GM18505 (cell line): ENCODE measurements around the gene RXRA.

Source experiments
- ATAC-seq: cut with Tn5 transposase; IDR thresholded peaks from one replicate; pipeline ENCODE4 v1.9.1; 2021; ENCODE audit not compliant: unreplicated experiment
- POLR2A ChIP-seq: IDR thresholded peaks from 4 replicates; pipeline ENCODE4 v1.6.1; 2011; ENCODE audit warnings: borderline replicate concordance; ENCODE audit not compliant: insufficient read depth, insufficient read length; ENCODE audit errors: extremely low read depth

RXRA gene

DNA sequence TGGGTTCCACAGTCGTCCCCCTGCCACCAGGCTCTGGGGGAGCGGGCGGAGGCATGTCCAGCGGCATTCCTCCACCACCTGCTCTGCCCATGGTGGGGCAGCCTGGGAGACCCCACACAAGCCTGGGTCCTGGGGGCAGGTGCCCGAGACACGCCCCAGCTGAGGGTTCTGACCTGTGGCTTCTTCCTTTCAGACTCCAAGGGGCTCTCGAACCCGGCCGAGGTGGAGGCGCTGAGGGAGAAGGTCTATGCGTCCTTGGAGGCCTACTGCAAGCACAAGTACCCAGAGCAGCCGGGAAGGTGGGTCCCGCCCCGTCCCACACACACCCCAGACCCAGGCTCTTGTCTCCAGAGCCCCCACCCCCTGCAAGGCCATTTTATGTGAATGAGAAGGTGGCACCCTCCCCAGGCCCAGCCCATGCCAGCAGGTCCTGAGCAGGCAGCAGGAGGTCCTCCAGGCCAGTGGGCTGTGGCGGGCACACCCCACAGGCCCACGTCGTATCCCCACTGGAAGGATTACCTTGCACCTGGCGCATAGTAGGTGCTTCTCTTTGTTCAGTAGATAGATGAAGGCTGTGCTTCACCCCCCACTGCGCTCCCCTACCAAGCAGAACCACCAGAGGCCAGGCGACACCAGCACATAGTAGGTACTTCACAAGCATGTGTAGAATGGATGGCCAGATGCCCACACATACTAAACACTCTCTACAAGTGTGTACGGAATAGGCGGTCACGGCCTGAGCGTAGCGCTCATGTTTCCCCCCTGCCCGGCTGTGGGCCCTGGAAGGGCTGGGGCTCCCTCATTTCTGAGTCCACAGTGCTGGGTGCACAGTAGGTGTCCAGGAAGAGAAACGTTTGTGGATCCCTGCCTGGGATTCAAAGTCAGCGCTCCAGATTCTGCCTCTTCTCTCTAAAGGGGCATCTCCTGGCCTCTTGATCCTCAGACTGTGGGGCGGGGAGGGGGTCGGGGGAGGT lies 107.9 kb downstream of the RXRA start:
- no peak for TF ChIP-seq POLR2A

DNA sequence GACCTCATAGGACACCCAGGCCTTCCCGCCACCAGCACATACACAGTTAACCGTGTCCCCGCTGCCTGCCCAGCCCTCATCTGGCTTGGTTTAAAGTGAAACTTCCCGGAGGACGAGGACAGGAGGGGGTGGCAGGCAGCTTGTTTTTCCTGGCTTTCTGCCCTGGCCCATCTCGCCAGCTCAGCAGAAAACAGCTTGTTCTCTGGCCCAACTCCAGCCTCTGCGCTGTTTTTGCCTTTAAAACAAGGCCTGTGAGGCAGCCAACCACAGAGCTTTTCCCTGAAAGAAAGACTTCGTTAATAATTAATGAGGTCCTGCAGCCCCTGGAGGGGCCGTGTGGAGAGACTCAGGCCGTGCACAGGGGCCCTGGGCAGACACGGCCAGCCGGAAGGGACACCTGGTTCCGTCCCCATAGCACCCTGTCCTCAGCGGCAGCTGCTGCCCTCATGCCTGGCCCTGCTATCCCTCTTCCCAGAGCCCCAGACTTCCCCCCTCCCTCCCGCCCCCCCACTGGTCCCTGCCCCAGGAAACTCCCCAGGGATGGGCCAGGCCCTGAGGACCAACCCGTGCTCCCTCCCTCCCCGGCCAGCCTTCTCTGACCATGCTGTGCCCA lies 108.7 kb downstream of the RXRA start:
- no peak for ATAC-seq
- TF ChIP-seq POLR2A: no peak

More for the DNA sequence above, 107.9 kb downstream of the RXRA start:
- no peak for ATAC-seq

DNA sequence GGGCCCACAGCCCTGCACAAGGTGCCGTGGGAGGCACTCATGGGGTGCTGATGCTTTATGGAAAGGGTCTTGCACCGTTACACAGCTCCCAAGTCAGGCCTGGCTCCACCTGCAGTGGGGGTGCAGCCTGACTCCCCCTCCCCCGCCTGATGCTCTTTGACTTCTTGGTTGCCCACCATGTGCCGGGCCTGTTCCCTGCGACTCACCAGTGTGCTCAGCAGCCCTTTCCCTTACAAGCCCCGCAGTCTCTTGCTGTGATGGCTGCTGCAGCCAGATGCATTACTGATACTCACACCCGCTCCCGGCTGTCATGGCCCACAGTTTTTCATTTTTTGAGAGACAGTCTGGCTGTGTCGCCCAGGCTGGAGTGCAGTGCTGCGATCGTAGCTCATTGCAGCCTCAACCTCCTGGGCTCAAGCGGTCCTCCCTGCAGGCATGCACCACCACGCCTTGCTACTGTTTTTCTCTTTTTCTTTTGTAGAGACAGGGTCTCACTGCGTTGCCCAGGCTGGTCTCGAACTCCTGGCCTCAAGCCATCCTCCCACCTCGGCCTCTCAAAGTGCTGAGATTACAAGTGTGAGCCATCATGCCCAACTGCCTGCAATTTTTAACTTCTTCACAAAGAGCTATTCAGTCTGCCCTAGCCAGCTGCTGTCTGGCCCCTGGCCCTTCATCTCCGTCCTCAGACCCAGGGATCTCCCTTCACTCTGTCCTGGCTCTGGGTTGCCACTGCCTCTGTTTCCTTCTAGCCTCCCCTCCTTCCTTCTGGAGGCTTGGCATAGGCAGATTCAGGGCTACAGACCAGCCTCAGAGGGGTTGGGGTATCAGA lies 109.5 kb downstream of the RXRA start:
- ATAC-seq: no peak
- no peak for TF ChIP-seq POLR2A

DNA sequence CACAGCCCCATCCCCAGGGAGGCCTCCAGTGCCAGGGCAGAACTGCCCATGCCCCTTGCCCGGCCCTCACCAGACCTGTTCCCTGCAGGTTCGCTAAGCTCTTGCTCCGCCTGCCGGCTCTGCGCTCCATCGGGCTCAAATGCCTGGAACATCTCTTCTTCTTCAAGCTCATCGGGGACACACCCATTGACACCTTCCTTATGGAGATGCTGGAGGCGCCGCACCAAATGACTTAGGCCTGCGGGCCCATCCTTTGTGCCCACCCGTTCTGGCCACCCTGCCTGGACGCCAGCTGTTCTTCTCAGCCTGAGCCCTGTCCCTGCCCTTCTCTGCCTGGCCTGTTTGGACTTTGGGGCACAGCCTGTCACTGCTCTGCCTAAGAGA lies 110.1 kb downstream of the RXRA start:
- no peak for TF ChIP-seq POLR2A
- ATAC-seq: no peak

DNA sequence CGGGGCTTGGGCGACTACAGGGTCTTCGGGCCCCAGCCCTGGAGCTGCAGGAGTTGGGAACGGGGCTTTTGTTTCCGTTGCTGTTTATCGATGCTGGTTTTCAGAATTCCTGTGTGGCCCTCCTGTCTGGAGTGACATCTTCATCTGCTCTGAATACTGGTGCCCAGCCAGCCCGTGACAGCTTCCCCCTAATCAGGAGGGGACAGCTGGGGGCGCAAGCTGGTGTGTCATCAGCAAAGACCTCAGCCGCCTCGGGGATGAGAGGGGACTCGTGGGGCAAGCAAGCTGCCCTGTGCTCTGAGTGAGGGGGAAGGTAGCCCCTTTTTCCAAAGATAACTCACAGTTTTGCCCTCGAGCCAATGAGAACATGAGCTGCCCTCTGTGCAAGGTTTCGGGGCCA lies 110.7 kb downstream of the RXRA start:
- TF ChIP-seq POLR2A: no peak
- no peak for ATAC-seq

DNA sequence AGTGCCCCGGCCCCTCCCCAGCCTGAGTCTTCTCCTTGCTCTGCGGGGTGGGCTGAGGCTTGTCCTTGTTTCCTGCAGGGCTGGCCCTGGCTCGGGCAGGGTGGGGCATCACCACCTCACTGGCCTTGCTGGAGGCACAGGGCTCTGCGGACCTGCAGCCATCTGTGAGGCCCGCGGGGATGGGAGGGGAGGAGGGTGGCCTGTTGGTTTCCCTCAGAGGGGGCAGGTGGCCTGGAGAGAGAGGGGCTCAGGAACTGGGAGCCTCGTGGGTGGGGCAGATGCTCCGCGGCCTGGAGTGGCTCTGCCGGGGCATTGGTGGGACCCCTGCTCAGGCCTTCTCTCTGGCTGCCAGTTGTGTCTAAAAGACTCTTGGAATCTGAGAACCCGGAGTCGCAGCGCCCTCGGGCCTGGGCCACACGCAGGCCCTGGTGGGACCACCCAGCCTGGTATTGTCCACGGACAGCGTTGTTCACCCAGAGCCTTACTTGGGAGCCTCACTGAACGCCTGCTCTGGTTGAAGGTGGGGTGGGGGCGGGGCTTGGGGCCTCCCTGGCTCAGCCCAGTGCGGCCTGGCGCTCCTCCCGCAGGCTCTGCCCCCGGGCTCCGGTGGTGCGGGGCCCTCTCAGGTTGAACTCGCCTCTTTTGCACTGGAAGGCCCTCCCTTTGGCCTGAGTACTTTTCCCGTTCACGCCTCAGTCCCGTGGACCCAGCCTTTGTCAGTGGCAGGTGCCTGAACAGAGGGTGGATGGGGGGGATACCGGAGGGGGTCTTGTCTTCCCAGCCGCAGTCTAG lies 111.3 kb downstream of the RXRA start:
- ATAC-seq: no peak
- TF ChIP-seq POLR2A: no peak

DNA sequence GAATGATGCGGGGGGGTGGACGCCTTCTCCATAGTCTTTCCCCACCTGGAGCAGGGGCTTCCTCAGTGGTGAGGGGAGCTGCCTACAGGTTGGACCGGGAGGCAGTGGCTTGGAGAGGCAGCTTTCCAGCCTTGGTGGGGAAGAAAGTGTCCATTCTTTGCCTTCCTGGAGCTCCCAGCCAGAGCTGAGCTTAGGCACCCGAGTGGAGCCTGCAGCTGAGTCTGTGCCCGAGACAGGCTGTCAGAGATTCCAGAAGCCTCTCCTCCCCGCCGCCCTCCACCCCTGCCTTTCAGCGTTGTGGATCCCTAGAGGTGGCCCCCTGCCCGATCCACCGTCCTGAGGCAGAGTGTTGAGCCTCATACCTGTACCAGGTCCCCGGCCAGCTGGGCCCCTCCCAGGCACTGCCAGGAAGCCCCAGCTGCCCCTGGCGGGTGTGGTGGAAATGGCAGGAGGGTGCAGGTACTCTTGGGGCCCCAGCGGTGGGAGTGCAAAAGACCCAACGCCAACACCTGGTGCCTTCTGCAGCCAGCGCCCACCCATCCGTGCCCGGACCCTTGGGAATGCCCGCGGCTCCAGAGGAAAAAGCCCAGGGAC lies 112.0 kb downstream of the RXRA start:
- ATAC-seq: no peak
- no peak for TF ChIP-seq POLR2A

DNA sequence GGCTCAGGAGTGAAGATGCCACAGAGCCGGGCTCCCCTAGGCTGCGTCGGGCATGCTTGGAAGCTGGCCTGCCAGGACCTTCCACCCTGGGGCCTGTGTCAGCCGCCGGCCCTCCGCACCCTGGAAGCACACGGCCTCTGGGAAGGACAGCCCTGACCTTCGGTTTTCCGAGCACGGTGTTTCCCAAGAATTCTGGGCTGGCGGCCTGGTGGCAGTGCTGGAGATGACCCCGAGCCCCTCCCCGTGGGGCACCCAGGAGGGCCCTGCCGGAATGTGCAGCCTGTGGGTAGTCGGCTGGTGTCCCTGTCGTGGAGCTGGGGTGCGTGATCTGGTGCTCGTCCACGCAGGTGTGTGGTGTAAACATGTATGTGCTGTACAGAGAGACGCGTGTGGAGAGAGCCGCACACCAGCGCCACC lies 113.1 kb downstream of the RXRA start:
- no peak for ATAC-seq
- TF ChIP-seq POLR2A: no peak

DNA sequence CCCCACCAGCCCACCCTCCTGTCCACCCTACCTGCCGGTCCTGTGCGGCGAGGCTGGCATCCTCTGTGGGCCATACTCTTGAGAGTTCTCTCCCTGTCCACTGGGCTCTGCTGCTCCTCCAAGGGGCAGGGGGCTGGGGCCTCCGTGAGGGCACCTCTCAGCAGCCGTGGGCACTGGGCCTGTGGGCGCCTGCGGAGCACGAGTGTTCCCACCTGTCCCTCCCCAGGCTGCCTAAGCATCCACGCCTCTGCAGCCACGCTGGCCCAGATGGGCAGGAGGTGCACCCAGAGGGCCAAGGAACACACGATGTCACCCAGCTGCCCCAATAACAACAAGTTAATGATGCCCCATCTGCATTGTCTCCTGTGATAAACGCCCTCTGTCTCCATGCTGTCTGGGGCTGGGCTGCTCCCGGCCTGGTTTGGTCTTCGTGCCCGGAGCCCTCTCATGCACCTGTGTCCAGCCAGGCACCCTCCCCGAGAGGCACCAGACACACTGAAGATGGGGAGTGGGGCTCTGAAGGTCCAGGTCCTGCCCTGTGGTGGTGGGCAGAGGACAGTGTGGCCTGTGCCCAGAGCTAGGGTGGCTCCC lies 114.5 kb downstream of the RXRA start:
- TF ChIP-seq POLR2A: peak; percentile 17
- no peak for ATAC-seq

DNA sequence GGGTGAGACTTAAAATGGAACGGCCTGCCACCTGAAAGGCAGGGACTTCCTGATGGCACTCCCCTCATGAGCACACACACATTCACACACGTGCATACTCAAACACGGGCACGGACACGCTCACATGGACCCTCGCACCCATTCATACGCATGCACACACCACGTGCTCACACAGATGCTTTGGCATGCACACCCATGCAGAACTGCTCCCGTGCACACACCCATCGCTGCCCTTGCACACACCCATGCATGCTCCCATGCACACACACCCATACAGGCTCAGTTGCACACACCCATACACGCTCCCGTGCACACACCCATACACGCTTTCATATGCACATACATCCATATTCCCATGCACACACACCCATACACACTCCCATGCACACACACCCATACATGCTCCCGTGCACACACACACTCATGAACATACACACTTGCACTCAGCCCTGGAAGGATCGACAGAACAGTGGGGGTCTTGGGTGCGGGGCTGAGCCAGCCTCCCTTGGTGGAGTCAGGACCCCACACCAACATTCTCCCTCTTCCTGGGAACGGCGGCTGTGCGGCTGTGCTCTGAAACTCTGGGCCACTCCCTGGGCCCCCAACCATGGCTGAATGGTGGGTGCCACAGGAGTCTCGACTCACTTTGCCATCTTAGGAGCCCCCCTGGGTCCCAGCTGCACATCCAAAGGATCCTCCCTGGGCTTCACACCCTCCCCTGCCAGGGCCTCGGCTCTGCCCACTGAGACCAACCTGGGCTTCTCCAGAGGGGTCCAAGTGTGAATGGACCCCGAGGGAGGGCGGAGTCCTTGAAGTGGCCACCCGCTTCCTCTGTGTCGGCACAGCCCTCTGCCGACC lies 115.2 kb downstream of the RXRA start:
- ATAC-seq: no peak

DNA sequence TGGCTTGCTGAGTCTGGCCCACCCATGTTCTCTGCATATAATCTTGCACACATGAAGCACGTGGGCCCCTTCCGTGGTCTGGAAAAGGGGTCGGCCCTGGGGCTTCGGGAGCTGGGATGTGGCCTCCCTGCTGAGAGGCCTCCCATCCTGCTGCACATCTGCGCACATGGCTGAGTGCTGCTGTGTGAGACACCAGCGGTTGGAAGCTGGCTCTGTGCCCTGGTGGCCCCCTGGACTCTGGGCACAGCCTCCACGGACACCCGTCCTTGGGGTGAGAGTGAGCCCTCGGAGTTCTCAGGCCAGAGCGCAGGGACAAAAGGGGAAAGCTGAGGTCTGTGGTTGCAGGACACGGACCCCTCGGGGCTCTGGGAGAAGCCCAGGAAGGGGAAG lies 115.8 kb downstream of the RXRA start:
- ATAC-seq: no peak

More for the DNA sequence above, 115.2 kb downstream of the RXRA start:
- no peak for TF ChIP-seq POLR2A

More for the DNA sequence above, 115.8 kb downstream of the RXRA start:
- no peak for TF ChIP-seq POLR2A
